ENCODE measurements around the gene MCF2L.
"Not testable (repeated sequence)": the region's sequence is repeated elsewhere in the genome, so short reads cannot be mapped to it uniquely, and the experiment has no call there.

Gene MCF2L

DNA sequence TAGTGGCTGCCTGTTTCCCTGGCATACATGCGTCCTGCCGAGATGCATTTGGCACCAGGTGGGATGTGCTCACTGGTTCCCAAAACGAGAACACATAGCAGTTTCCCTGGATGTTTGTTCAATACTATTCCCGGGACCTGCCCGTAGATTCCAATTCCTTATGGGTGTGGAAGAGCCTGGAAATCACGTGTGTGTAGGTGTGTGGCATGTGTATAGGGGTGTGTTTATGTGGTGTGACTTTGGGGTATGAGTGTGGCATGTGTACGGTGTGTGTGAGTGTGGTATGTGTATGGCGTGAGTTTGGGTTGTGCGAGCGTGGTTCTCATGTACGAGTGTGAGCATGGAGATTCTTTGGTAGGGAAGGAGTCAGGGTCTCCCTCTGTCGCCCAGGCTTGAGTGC lies 133.7 kb downstream of the MCF2L start:
- DNase-seq, result no peak

DNA sequence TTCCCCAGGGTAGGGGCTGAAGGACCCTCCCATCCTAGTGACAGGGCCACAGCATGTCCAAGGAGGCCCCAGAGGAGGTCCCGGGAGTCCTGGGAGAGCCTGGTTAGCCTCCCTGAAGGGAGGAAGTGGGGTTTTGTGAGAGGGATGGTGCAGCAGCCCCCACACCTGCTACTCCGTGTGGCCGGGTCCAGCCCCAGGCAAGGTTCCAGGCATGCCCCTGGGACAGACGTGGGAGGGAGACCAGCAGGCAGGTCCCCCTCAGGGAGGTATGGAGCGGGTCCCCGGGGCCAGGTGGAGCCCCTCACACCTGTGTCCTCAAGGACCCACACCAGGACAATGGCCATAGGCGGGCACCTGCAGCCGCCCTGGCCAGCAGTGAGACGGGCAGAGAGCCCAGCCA lies 134.6 kb downstream of the MCF2L start:
- no peak for DNase-seq

DNA sequence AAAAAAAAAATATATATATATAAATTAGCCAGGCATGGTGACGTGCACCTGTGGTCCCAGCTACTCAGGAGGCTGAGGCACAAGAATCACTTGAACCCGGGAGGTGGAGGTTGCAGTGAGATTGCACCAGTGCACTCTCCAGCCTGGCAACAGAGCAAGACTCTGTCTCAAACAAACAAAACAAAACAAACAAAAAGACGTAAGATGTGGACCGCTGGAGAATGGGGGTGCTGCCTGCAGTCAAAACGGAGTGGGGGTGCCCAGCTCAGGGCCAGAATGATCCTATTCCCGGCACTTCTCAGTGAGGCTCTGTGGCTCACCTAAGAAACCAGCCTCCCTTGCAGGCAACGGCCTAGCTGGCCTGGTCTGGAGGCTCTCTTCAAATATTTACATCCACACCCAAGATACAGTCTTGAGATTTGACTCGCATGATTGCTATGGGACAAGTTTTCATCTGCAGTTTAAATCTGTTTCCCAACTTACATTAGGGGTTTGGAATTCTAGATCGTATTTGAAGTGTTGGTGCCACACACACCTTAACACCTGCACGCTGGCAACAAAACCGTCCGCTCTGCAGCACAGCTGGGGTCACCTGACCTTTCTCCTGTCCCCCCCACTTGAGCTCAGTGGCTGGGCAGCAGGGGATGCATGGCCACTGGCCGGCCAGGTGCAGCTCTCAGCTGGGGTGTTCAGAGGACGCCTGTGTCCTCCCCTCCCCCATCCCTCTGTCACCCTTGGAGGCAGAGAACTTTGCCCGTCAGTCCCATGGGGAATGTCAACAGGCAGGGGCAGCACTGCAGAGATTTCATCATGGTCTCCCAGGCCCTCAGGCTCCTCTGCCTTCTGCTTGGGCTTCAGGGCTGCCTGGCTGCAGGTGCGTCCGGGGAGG lies 136.3 kb downstream of the MCF2L start, which contains the start of gene F7:
Gene F7 (plus strand): TSS at position 760 of the 889 bp plus-strand sequence. CDS start 51 bp downstream, at position 811.
- DNase-seq, result no peak

DNA sequence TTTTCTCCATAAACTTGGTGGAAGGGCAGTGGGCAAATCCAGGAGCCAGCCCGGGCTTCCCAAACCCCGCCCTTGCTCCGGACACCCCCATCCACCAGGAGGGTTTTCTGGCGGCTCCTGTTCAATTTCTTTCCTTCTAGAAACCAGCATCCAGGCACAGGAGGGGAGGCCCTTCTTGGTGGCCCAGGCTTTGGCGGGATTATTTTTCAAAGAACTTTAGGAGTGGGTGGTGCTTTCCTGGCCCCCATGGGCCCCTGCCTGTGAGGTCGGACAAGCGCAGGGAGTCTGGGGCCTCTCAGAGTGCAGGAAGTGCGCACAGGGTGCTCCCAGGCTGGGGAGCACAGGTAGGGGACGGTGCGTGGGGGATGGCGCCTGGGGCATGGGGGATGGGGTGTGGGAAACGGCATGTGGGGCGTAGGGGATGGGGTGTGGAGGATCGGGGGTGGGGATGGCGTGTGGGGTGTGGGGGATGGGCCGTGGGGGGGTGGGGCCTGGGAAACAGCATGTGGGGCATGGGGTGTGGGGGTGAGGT lies 137.0 kb downstream of the MCF2L start:
- no peak for DNase-seq

DNA sequence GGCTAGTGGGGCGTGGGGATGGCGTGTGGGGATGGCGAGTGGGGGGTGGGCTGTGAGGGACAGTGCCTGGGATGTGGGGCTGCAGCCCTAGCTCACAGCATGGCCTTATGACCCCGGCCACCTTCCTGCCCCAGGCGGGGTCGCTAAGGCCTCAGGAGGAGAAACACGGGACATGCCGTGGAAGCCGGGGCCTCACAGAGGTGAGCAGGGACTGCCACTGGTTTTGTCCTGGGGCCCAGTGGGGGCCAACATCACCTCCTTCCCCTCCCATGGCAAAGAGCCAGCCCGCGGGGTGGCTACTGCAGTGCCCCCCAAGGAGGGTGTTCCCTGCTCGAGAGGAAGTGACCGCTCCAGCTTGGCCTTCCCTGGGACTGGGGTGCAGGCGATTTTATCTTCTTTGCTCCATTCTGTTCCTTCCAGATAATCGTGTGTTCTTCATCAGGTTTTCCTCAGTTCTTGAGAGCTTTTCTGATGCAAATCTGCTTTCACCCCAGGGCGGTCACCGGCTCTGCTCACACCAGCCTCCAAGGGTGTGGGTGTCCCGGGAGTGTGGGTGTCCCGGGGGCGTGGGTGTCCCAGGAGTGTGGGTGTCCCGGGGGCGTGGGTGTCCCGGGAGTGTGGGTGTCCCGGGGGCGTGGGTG lies 137.8 kb downstream of the MCF2L start:
- no peak for DNase-seq

DNA sequence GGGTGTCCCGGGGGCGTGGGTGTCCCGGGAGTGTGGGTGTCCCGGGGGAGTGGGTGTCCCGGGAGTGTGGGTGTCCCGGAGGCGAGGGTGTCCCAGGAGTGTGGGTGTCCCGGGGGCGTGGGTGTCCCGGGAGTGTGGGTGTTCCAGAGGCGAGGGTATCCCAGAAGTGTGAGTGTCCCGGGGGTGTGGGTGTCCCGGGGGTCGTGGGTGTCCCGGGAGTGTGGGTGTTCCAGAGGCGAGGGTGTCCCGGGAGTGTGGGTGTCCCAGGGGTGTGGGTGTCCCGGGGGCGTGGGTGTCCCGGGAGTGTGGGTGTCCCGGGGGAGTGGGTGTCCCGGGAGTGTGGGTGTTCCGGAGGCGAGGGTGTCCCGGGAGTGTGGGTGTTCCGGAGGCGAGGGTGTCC lies 139.5 kb downstream of the MCF2L start:
- DNase-seq, result not testable (repeated sequence)

DNA sequence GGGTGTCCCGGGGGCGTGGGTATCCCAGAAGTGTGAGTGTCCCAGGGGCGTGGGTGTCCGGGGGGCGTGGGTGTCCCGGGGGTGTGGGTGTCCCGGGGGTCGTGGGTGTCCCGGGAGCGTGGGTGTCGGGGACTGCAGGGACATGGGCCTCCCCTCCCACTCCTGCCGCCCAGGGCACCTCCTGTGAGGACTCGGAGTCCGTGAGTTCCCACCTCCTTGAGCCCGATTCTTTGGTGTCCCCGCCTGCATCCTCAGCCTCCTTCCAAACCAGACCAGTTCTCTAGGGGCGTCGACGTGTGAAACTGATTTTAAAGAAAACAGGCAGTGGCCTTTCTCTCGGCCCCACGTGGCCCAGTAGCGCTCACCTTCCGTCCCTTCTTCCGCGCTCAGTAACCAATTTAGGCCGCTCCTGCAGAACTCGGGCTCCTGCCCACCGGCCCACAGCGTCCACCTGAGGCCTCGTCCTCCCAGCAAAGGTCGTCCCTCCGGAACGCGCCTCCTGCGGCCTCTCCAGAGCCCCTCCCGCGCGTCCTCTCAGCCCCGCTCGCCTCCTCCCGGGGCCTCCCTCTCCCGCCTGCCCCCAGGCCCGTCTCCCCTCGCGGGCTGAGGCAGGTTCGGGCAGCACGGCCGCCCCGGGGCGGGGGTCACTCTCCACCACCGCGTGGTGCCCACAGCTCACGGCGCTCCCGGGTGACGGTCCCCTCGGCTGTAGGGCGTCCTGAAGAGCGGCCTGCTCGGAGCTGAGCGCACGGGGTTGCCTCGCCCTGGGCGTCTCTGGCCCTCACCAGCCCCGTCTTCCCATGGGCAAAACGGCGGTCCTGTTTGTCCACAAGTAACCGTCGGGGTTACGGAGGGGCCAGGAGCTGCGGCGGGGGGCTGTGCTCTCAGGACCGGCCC lies 140.4 kb downstream of the MCF2L start:
- no peak for DNase-seq

DNA sequence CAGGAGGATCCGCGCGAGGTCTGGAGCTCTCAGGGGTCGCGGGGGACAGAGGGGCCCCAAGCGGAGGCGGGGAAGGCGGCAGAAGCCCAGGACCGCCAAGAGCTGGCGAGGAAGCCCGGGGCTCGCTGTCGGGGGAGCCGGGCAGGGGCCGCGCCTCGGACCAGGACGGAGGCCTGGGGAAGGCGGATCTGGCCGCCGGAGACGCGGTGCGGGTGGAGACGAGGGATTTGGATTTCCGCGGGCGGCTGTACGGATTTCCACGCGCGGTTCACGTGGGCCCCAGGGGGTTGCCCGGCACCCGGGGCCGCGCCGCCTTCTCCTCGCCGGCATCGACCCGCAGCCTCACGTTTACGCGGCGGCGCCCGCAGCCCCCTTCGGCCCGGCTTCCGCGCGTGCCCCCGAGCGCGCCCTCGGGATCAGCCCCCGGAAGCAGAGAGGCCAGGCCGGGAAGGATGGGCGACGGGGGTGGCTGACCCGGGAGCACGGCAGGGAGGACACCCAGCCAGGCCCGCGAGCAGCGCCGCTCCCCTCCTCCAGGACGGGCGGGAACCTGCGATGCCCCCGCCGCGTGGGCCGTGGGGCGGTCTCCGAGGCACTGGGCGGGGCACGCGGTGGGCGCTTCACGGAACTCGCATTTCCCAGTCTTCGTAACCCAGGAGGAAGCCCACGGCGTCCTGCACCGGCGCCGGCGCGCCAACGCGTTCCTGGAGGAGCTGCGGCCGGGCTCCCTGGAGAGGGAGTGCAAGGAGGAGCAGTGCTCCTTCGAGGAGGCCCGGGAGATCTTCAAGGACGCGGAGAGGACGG lies 141.2 kb downstream of the MCF2L start:
- peak; percentile 56 to 57 for DNase-seq

DNA sequence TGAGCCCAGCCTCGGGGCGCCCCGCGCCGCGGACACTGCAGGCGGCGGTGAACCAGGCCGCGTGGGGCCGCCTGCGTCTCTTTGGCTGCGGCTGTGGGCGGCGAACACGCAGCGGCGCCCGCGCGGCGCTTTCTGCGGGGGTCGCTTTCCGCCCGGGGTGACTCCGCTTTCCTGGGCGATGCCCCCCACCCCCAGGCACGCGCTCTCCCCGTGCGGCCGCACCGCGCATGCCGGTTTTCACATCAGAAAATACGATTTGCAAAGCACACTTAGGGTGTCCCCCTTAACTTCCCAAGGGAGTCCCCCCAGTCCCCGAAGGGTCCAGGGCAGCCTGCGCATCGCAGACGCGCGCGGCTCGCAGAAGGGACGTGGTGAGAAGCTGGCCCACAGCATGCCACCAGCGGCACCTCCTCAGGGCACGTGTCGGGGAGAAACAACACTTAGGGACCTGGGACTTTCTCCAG lies 141.9 kb downstream of the MCF2L start:
- peak; percentile 14 to 25 for DNase-seq

DNA sequence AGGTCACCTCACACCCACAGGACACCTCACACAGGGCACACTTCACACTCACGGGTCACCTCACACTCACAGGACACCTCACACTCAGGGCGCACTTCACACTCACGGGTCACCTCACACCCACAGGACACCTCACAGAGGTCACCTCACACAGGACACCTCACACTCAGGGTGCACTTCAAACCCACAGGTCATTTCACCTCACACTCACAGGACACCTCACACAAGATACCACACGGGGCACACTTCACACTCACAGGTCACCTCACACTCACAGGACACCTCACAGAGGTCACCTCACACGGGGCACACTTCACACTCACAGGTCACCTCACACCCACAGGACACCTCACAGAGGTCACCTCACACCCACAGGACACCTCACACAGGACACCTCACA lies 142.8 kb downstream of the MCF2L start:
- not testable (repeated sequence) for DNase-seq

DNA sequence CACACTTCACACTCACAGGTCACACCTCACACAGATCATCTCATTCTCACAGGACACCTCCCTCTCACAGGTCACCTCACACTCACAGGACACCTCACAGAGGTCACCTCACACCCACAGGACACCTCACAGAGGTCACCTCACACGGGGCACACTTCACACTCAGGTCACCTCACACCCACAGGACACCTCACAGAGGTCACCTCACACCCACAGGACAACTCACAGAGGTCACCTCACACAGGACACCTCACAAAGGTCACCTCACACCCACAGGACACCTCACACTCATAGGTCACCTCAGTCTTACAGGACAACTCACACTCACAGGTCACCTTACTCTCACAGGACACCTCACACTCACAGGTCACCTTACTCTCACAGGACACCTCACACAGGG lies 143.5 kb downstream of the MCF2L start:
- not testable (repeated sequence) for DNase-seq

DNA sequence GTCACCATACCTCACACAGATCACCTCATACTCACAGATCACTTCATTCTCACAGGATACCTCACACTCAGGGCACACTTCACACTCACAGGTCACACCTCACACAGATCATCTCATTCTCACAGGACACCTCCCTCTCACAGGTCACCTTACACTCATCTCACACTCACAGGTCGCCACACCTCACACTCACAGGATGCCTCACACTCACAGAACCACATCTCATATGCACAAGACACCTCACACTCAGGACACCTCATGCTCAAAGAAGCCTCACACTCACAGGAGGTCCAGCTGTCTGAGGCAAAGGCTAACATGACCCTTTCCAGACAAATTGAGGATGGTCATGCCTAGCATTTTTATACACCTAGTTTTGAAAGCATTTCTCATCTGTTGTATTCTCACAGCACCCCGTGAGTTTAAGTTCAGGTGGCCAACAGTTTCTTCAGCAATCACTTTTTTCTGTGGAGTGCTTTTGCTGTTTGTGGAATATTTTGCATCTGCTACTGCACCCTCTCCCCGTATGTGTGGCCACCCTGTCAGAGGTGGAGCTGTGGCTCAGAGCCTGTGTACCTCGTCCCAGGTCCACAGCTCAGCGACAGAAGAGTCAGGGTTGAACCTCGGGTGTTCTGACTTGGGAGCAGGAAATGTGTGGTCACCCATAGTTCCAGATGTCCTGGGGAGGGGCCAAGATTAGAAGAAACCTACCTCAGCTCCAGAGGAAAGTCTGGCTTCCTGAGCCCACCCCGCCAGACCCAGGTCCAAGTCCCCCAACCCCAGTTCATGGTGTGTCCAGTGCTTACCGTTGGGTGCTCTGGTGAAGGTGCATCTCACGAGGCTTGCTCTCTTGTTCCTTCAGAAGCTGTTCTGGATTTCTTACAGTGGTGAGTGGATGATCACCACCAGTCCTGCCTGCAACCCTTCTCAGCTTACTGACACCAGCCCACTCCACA lies 144.2 kb downstream of the MCF2L start:
- DNase-seq, result no peak

DNA sequence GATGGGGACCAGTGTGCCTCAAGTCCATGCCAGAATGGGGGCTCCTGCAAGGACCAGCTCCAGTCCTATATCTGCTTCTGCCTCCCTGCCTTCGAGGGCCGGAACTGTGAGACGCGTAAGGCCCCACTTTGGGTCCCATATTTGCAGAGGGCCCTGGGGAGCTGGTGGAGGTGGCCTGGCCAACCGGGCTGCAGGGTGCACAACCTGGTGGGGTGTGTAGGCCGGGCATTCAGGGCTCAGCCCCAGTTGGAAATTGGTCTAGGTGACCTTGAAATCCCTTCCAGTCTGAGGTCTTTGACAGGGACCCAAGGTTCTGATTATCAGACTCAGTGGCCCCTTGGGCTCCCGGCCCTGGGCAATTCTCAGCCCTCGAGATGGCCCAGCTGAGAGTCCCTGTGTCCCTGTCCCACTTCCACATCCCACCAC lies 144.8 kb downstream of the MCF2L start:
- no peak for DNase-seq

DNA sequence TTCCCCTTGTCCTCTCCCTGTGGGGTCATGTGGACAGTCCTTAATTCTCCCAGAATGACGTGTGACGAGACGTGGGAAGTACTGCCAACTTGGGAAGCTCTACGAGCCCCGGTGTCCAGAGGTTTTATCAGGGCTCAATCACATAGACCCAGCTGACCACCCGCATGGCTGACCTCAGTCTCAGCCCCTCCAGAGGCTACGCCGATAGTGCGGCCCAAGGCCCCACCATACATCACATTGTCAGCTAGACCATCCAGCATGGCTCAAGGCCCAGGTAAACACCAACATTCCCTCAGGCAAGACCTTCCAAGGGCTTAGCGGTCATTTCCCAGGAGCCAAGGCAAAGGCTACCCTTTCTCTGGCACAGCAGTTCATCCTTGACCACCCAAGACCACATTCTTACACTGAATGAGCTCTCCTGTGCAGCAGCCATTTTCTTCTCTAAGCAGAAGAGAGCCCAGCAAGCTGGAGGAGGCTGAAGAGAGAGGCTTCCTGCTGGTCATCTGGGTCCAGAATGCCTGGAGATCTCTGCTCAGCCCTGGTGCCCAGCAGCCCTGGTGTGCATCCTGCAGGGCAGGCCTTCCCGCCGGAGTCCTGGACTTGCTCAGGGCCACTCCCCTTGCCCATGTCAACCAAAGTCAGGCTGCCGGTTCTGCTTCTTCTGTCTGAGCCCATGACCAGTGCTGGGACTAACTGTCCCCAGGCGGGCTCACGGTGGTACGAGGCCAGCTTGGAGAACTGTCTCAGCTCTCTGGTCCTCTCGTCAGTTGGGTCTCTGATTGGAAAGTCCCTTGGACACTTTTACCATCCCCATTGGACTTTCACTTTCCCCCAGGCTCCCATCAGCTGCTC lies 145.7 kb downstream of the MCF2L start:
- DNase-seq, result no peak

DNA sequence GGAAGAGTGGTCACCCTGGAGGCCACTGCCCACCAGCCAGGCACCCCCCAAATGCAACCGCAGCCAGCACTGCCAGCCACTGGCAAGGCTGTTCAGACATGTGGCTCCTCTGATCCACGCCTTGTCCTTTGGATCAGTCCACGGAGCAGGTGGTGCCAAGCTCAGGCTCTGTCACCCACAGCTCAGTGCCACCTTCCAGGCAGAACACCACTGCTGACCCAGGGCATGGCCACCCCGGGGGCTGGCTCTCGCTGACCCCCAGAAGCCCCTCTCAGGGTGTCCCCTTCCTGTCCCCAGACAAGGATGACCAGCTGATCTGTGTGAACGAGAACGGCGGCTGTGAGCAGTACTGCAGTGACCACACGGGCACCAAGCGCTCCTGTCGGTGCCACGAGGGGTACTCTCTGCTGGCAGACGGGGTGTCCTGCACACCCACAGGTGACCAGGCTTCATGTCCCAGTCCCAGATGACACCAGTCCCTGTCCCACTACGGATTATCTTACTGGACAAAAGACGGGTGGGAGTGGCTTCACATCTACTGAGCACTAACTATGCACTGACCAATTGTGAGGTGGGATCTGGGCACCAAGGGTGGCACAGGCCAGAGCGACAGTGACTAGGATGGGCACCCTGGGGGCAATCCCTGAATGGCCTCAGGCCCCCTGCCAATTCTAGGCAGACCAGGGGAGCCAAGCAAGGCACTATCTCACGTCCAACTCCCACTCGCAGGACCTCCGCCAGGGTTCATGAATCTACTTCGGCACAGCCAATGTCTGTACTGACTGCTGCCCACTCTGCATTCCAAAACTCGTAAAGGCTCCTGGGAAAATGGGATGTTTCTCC lies 146.6 kb downstream of the MCF2L start:
- DNase-seq, result no peak

DNA sequence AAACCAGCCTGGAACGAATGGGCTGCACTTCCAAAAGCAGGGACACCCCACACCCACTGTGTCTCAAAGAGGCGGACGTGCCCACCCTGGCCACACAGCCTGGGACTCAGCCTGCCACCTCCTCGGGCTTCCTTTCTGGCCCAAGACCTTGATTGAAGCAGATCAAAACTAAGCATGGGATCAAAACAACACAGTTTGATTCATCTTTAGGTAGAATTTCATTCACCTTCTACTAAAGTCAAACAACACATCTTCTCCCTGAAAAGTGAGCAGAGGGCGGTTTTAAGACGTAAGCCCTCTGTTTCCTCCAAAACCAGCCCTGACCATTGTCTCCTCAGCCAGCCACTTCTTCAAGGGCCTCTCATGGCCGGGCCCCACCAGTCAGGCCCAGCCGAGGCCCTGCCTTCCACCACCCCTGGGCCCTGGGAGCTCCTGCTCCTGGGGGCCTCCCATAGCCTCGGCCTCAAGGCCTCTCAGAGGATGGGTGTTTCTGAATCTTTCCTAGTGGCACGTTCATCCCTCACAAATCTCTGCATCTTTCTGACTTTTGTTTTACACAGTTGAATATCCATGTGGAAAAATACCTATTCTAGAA lies 147.3 kb downstream of the MCF2L start:
- DNase-seq, result no peak

DNA sequence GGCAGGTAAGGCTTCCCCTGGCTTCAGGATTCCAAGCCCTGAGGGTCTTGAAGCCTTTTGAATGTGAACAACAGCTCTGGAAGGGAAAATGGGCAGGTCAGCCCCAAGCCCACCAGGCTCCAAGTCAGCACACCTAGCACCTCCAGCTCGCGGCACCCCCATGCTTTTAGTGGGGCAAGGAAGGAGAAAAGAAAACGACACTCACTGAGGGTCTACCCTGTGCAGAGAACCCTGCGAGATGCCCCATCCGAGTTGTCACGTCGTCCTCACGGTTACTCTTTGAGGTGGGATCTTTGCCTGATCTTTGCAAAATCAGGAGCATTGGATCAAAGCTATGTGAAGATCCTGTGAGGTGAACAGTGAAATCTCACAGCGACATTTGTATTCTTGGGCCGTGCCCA lies 147.9 kb downstream of the MCF2L start:
- no peak for DNase-seq

DNA sequence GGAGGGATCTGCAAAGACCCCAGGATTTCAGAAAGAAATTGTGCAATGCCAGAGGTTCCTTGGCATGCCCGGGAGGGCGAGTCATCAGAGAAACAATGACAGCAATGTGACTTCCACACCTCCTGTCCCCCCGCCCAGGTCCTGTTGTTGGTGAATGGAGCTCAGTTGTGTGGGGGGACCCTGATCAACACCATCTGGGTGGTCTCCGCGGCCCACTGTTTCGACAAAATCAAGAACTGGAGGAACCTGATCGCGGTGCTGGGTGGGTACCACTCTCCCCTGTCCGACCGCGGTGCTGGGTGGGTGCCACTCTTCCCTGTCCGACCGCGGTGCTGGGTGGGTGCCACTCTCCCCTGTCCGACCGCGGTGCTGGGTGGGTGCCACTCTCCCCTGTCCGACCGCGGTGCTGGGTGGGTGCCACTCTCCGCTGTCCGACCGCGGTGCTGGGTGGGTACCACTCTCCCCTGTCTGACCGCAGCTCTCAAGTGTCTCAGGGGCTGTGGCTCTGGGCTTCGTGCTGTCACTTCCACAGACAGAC lies 148.4 kb downstream of the MCF2L start:
- no peak for DNase-seq
